ENCODE measurements around the gene PUM1. TPM values are rescaled to one million over a fixed set of nuclear protein-coding genes. Genes with fewer than 3 reads are reported as not detected.

PUM1 gene
- total RNA-seq, 1 experiment from 2014 or later = 109 TPM

- H3K27me3 ChIP-seq (ENCODE audit: control insufficient read depth, insufficient read depth, low read length) = no peaks in the 10 kb centered on the region
- CTCF ChIA-PET = interaction anchor here (0.6 kb wide), 1 partner anchor 136 kb away, joined by 4 read pairs; no protein-coding TSS in a partner anchor
- DNase-seq (ENCODE audit: low read depth, low spot score) = no peak
- ATAC-seq = no peak
- H3K36me3 ChIP-seq (ENCODE audit: control insufficient read depth, insufficient read depth, low read length) = no peaks in the 10 kb centered on the region
- BruUV-seq (replicated peaks) = no TSS peak
- H3K4me3 ChIP-seq (ENCODE audit: low read depth in 2 of 2, low read length in 2 of 2) = no peak overlapping the region
- H3K4me1 ChIP-seq (ENCODE audit: control insufficient read depth, insufficient read depth, low read length) = no peaks in the 10 kb centered on the region
- H3K9me3 ChIP-seq (ENCODE audit: control insufficient read depth, insufficient read depth, low read depth, low read length) = no peaks in the 10 kb centered on the region
- TF ChIP-seq CTCF (IDR thresholded peaks at IDR 0.05) (no peak), REST (IDR thresholded peaks at IDR 0.05; ENCODE audit: insufficient read depth in 1 of 2, low read depth in 2 of 2, low read length in 1 of 2) (no peak), POLR2AphosphoS5 (IDR thresholded peaks at IDR 0.05; ENCODE audit: low read depth, low read length) (no peak), SIN3A (IDR thresholded peaks at IDR 0.05; ENCODE audit: borderline replicate concordance, insufficient read depth, low read depth, low read length) (no peak), TCF7L2 (IDR thresholded peaks at IDR 0.05; ENCODE audit: low read depth, low read length) (no peak)
- H3K27ac ChIP-seq (ENCODE audit: low read length) = no peak overlapping the region
- POLR2A ChIA-PET = no interaction called here
- in situ Hi-C loops (cut with HindIII; ENCODE audit: low pct_unique_long_range_greater_than_20kb, low sequenced_read_pairs) (loop anchor here (25.0 kb wide), 1 partner anchor 104 kb away; no protein-coding TSS in a partner anchor), intact Hi-C loops (cut with micrococcal nuclease; ENCODE audit: unreplicated experiment) (no loop called here)
Observed at GRCh38 chr1:30916296-30916695, 149.2 kb downstream of the PUM1 start.

- H3K27ac ChIP-seq (ENCODE audit: low read length) = no peak overlapping the region
- BruUV-seq (replicated peaks) = no TSS peak
- no peaks in the 10 kb centered on the region for H3K36me3 ChIP-seq (ENCODE audit: control insufficient read depth, insufficient read depth, low read length)
- TF ChIP-seq POLR2AphosphoS5 (IDR thresholded peaks at IDR 0.05; ENCODE audit: low read depth, low read length) (no peak), REST (IDR thresholded peaks at IDR 0.05; ENCODE audit: insufficient read depth in 1 of 2, low read depth in 2 of 2, low read length in 1 of 2) (no peak), SIN3A (IDR thresholded peaks at IDR 0.05; ENCODE audit: borderline replicate concordance, insufficient read depth, low read depth, low read length) (no peak), CTCF (IDR thresholded peaks at IDR 0.05) (no peak), TCF7L2 (IDR thresholded peaks at IDR 0.05; ENCODE audit: low read depth, low read length) (no peak)
- no peak overlapping the region for H3K4me3 ChIP-seq (ENCODE audit: low read depth in 2 of 2, low read length in 2 of 2)
- ATAC-seq = no peak
- in situ Hi-C loops (cut with HindIII; ENCODE audit: low pct_unique_long_range_greater_than_20kb, low sequenced_read_pairs) (loop anchor here (25.0 kb wide), 1 partner anchor 103 kb away; no protein-coding TSS in a partner anchor), intact Hi-C loops (cut with micrococcal nuclease; ENCODE audit: unreplicated experiment) (no loop called here)
- H3K4me1 ChIP-seq (ENCODE audit: control insufficient read depth, insufficient read depth, low read length) = no peaks in the 10 kb centered on the region
- ChIA-PET CTCF (interaction anchor here (0.6 to 2.0 kb wide), 4 partner anchors 13 to 136 kb away, joined by 4 to 9 read pairs (median 6); no protein-coding TSS in a partner anchor), POLR2A (no interaction called here)
- H3K9me3 ChIP-seq (ENCODE audit: control insufficient read depth, insufficient read depth, low read depth, low read length) = no peaks in the 10 kb centered on the region
- DNase-seq (ENCODE audit: low read depth, low spot score) = no peak
- H3K27me3 ChIP-seq (ENCODE audit: control insufficient read depth, insufficient read depth, low read length) = no peaks in the 10 kb centered on the region
Observed at GRCh38 chr1:30915491-30916230, 149.9 kb downstream of the PUM1 start.

Measured in Panc1 (cell line).